ENCODE results near the gene ANKS3.
A peak's percentile ranks its signal among the peaks of the same experiment; 100 is the strongest.

Gene ANKS3

GRCh38 chr16:4666537-4667202, 67.4 kb downstream of the ANKS3 start:
- no peak for DNase-seq (ENCODE audit: low spot score)

GRCh38 chr16:4664538-4665418, 69.3 kb downstream of the ANKS3 start:
- DNase-seq (ENCODE audit: low spot score), result no peak

GRCh38 chr16:4663777-4664465, 70.2 kb downstream of the ANKS3 start:
- no peak for DNase-seq (ENCODE audit: low spot score)

GRCh38 chr16:4663465-4663776, 70.7 kb downstream of the ANKS3 start:
- no peak for DNase-seq (ENCODE audit: low spot score)

GRCh38 chr16:4661661-4662060, 72.4 kb downstream of the ANKS3 start:
- no peak for DNase-seq (ENCODE audit: low spot score)

- peak; percentile 59 for DNase-seq (ENCODE audit: low spot score)
Observed at GRCh38 chr16:4660454-4661007, 73.5 kb downstream of the ANKS3 start.

GRCh38 chr16:4659363-4660353, 74.4 kb downstream of the ANKS3 start:
- DNase-seq (ENCODE audit: low spot score), result no peak

GRCh38 chr16:4656695-4657686, 77.1 kb downstream of the ANKS3 start:
- no peak for DNase-seq (ENCODE audit: low spot score)

- DNase-seq (ENCODE audit: low spot score), result no peak
Observed at GRCh38 chr16:4656221-4656620, 77.8 kb downstream of the ANKS3 start.

- DNase-seq (ENCODE audit: low spot score), result no peak
Observed at GRCh38 chr16:4655801-4656200, 78.3 kb downstream of the ANKS3 start.

GRCh38 chr16:4654964-4655590, 79.0 kb downstream of the ANKS3 start:
- DNase-seq (ENCODE audit: low spot score), result no peak

GRCh38 chr16:4654011-4654963, 79.8 kb downstream of the ANKS3 start:
- no peak for DNase-seq (ENCODE audit: low spot score)

- DNase-seq (ENCODE audit: low spot score), result no peak
Observed at GRCh38 chr16:4652561-4652960, 81.5 kb downstream of the ANKS3 start.

- DNase-seq (ENCODE audit: low spot score), result no peak
Observed at GRCh38 chr16:4651827-4652226, 82.2 kb downstream of the ANKS3 start.

- peak; percentile 75 for DNase-seq (ENCODE audit: low spot score)
Observed at GRCh38 chr16:4650443-4651074, 83.5 kb downstream of the ANKS3 start.

- no peak for DNase-seq (ENCODE audit: low spot score)
Observed at GRCh38 chr16:4649744-4650442, 84.2 kb downstream of the ANKS3 start.

GRCh38 chr16:4648917-4649316, 85.2 kb downstream of the ANKS3 start:
- DNase-seq (ENCODE audit: low spot score), result no peak

- no peak for DNase-seq (ENCODE audit: low spot score)
Observed at GRCh38 chr16:4647644-4647980, 86.5 kb downstream of the ANKS3 start.

Measured in hepatic stellate cell (primary cell).